Measurements from ENCODE around the gene CCND3.
A peak's percentile ranks its signal among the peaks of the same experiment; 100 is the strongest.

Gene CCND3

DNA sequence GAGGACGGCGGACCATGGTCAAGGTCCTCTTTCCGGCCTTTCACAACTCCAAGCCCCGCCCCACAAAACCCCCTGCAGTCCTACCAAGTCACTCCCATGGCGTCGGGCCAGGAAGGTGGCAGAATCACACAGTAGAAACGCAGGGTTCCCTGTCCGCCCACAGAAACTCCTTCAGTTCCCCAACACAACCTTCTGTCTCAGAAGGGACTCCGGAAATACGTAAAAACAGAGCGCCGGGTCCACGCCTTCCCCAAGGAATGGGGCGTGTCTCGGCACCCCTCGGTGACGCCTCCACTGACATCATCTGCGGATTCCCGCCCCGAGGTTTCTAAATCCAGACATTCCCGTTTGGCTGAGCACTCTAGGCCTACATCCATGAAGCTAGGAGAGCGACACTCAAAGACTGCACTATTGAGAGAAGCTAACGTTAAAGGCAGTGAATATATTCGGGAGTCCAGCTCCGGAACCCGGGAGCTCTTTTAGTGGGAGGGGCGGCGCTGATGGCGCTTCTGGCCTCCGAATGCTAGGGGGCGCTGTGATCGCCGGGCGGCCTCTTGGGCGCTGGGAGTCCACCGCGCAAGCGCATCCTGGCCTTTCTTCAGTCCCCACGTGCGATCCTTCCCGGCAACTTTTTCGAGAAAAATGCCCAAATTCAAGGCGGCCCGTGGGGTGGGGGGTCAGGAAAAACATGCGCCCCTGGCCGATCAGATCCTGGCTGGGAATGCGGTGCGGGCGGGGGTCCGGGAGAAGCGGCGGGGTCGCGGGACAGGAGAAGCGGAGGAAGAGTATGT lies 20.5 kb downstream of the CCND3 start, which contains the start of the genes BYSL and MED20:
Gene BYSL, plus strand, starts transcription at position 579 of the 791 bp plus-strand sequence. Its CDS starts 64 bp downstream, at position 643.
Gene MED20, minus strand, starts transcription at position 219 of the 791 bp plus-strand sequence. Its CDS starts 121 bp downstream, at position 98.
- DNase-seq = peak; percentile 94

DNA sequence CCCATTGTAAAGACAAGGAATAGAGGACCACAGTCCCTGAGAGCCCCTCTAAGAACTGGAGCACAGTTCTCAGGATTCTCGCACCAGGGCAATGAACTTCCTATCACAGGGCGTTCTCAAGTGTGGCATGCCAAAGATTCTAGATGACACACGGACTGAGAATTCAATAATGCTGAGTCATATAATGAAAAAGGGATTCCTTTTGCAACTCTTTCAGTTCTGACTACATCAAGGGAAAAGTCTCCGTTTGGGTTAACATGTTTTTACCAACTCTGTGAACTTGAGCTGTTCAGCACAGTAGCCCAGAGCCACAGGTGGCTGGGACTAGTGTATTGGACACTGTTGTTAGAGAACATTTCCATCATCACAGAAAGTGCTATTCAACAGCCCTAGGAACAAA lies 24.1 kb downstream of the CCND3 start:
- DNase-seq = peak; percentile 95

DNA sequence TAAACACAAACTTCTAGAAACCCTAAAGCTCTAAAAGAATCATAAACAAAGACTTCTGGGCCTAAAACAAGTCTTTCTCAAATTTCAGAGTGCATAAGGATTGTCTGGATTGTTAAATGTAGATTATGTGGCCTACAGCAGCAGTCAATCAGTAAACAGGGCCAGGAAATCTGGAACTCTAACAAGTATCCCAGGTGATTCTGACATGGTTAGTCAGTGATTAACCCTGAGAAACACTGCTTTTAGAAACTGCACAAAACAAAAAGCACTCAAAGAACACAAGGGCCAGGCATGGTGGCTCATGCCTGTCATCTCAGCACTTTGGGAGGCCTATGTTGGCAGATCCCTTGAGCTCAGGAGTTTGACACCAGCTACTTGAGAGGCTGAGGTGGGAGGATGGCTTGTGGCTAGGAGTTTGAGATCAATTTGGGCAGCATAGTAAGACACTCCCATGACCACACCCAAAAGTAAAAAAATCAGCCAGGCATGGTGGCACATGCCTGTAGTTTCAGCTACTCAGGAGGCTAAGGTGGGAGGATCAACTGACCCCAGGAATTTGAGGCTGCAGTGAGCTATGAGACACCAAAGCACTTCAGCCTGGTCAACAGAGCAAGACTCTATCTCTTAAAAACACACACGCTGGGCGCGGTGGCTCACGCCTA lies 26.6 kb downstream of the CCND3 start:
- no peak for DNase-seq

DNA sequence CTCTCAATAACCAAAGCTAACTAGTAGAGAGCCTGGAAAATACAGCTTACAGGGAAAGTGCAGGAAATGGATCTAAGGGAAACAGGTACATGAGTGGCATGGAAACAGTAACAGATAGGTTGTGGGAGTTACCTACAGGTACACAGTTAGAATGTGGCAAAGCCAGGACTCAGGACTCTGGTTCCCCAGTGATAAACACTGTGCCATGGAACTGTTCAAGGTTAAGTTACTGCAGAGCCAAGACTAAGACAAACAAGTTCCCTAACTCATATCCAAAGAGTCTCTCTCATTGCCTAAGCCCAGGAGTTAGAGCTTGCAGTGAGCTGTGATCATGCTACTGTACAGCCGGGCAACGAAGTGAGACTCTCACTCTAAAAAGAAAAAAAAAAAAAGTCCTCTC lies 27.3 kb downstream of the CCND3 start:
- no peak for DNase-seq

- no peak for DNase-seq
Measured at GRCh38 chr6:41909727-41910126, 31.9 kb downstream of the CCND3 start.

DNA sequence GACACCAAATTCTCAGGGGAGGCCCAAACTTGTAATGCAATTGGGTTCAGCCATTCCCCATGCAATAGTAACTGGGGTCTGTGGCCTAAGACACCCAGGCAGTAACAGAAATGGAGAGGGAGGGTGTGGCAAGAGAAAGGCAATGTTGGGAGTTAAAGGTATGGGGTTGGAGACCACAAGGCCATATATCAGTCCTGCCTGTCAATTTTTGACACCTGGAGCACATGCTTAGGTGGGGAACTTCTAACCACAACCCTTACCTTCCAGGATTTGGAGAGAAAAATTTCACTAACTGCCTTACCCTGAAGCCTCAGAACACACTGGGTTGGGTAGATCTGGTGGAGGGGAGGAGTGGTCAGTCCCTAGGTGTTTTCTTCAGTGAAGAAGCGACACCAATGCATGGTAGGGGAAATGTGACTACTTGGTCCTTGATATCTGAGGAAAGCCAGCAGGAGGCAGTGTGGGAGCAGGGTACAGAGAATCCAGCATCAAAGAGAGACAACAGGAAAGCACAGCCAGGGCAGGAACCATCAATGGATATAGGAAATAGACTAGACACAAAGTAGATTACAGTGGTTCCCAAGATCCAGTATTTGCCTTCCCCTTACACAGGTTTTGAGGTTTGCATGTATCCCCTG lies 39.6 kb downstream of the CCND3 start:
- no peak for DNase-seq

- no peak for DNase-seq
Measured at GRCh38 chr6:41900861-41901260, 40.7 kb downstream of the CCND3 start.

DNA sequence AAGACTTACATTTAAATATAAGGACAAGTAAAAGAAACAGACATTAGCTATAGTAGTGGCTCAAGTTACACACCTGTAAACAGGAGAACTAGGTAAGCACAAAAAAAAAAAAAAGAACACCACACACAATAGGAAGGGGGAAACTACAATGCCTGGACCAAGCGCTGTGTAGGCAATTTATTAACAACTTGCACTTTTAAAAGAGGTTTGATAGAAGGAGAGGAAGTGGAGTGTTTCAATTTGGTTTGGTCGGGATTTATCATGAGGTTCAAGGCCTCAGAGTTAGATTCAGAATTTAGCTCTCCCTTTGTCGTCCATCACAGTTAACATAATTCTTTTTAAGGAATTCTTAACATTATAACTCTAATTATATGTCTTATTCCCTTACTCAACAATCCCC lies 45.3 kb downstream of the CCND3 start:
- DNase-seq = no peak

DNA sequence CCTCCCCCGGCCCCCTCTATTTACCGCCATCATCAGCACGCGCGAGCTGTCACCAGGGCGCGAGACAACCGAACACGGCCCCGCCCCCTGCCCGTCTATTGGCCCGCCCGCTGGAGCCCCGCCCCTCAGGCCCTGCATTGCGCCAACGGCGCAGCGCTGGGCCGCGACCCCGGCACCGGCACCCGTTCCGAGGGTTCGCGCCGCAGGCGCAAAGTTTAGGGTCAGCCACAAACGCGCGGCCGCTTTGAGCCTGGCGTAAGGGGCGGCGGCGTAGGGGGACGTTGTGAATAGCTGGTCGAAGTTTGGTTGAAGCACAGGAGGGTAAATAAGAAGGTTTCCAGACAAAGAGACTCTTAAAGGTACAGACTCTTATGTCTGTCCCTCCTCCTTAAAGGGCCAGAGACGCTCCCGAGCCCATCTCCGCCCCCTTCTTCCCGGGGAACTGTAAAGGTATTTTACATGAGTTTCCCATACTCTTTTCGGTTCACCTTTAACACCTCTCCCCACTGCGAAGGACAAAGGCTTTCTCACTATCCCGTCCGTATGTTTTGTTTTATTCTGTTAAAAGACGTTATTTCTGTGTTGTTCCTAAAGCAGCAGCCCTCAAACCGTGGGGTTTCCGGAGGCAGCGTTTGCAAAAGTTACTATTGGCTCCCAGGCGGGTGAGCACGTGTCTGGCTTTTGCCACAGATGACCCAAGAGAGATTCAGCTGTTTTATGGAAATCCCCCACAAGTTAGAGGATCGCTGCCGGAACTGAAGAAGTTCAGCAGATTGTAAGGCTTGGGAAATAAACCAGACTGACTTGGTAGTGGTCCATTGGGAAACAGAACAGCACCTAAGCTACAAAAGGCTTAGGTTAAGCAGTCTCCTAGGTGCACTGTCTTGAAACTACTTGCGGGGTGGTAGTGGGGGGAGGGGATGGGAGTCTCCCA lies 46.0 kb downstream of the CCND3 start, which contains the start of gene USP49:
Gene USP49, minus strand, starts transcription at position 76 of the 934 bp plus-strand sequence. CDS start 88,392 bp downstream, outside the sequence.
- peak; percentile 79 for DNase-seq

GRCh38 chr6:41894366-41895299 lies 47.0 kb downstream of the CCND3 start:
- no peak for DNase-seq

- DNase-seq = no peak
Measured at GRCh38 chr6:41892921-41893564, 48.6 kb downstream of the CCND3 start.

GRCh38 chr6:41887331-41887751 lies 54.3 kb downstream of the CCND3 start:
- peak; percentile 24 for DNase-seq

GRCh38 chr6:41885930-41886329 lies 55.7 kb downstream of the CCND3 start:
- DNase-seq = no peak

GRCh38 chr6:41884957-41885356 lies 56.7 kb downstream of the CCND3 start:
- no peak for DNase-seq

Measured in fibroblast of skin of abdomen (primary cell).